Endothelial cell of umbilical vein (primary cell): Measurements from ENCODE around the gene ANKS1A. TPM values are rescaled to one million over a fixed set of nuclear protein-coding genes. Genes with fewer than 3 reads are reported as not detected.

ENCODE experiments used
- BruUV-seq: library from RNA; stranded (reverse); fragments of 400-500 nt; replicated peaks from 2 replicates; lab custom pipeline; 2021; lab: Mats Ljungman, UMichigan
- CTCF ChIA-PET: fragments of 300-600, 350-600 bp; sonication (Branson Sonifier 250); formaldehyde crosslinking; loops from one replicate; lab custom pipeline; 2021; ENCODE audit warnings: antibody characterized with exemption, inconsistent platforms; lab: Charles Lee
- POLR2A ChIA-PET: fragments of 300-600, 350-600 bp; sonication (Branson Sonifier 250); formaldehyde crosslinking; loops from one replicate; lab custom pipeline; 2021; ENCODE audit warnings: antibody characterized with exemption, inconsistent platforms; lab: Charles Lee
- DNase-seq: peaks from one replicate; pipeline ENCODE4 v3.0.0-alpha.2; 2011; ENCODE audit warnings: low read depth, low spot score
- FAIRE-seq: peaks from 2 replicates; lab custom pipeline; 2011; peaks lifted over from hg19 to GRCh38; lab: Jason Lieb, UNC
- H2AFZ ChIP-seq: 2 replicates; pipeline ENCODE4 v1.6.0; 2012; ENCODE audit warnings: low read depth, low read length, control low read depth, inconsistent platforms
- H3K27ac ChIP-seq: 2 replicates; pipeline ENCODE4 v1.5.1; 2011; ENCODE audit warnings: low read depth, mild to moderate bottlenecking, control low read depth, low read length, moderate library complexity; ENCODE audit not compliant: insufficient read depth
- H3K27me3 ChIP-seq, 2 experiments: 2 replicates each; pipeline versions ENCODE4 v1.6.0 to v1.6.1; 2011; ENCODE audit warnings: low read length in 2 of 2, mixed read lengths in 1 of 2; ENCODE audit not compliant: control insufficient read depth in 2 of 2, insufficient read depth in 2 of 2
- H3K36me3 ChIP-seq, 2 experiments: 2 replicates in 1 of 2; 3 replicates in 1 of 2; pipeline ENCODE4 v1.5.1; 2011; ENCODE audit warnings: low read length in 2 of 2, mild to moderate bottlenecking in 1 of 2, moderate library complexity in 1 of 2; ENCODE audit not compliant: control insufficient read depth in 2 of 2, insufficient read depth in 2 of 2; ENCODE audit errors: extremely low read depth in 1 of 2
- H3K4me1 ChIP-seq: 3 replicates; pipeline ENCODE4 v1.5.1; 2011; ENCODE audit warnings: mild to moderate bottlenecking, low read length; ENCODE audit not compliant: control insufficient read depth, insufficient read depth; ENCODE audit errors: extremely low read depth
- H3K4me2 ChIP-seq: 2 replicates; pipeline ENCODE4 v1.6.1; 2011; ENCODE audit warnings: low read length, control low read depth, mixed read lengths; ENCODE audit not compliant: insufficient read depth
- H3K4me3 ChIP-seq, 3 experiments: fragments of 200-600 bp in 1 of 3; sonication (generic), shearing (Covaris generic) in 1 of 3; replicated peaks in 1 of 3; 2 replicates each; pipeline ENCODE4 v1.5.1; 2011 to 2016; ENCODE audit warnings: control low read depth in 3 of 3, low read length in 3 of 3, mild to moderate bottlenecking in 2 of 3, inconsistent platforms in 1 of 3, low read depth in 1 of 3, moderate library complexity in 1 of 3; ENCODE audit not compliant: insufficient read depth in 1 of 3
- H3K79me2 ChIP-seq: 2 replicates; pipeline ENCODE4 v1.6.0; 2012; ENCODE audit warnings: low read length, inconsistent platforms; ENCODE audit not compliant: control insufficient read depth, insufficient read depth
- H3K9ac ChIP-seq: replicated peaks from 2 replicates; pipeline ENCODE3; 2011; ENCODE audit warnings: low read length, control low read depth; ENCODE audit not compliant: insufficient read depth; ENCODE audit errors: extremely low read depth
- H3K9me1 ChIP-seq: replicated peaks from 3 replicates; pipeline ENCODE4 v1.6.0; 2011; ENCODE audit warnings: mild to moderate bottlenecking, low read length; ENCODE audit not compliant: control insufficient read depth, insufficient read depth; ENCODE audit errors: extremely low read depth
- H3K9me3 ChIP-seq: replicated peaks from 2 replicates; pipeline ENCODE4 v1.5.1; 2012; ENCODE audit warnings: low read length, inconsistent platforms; ENCODE audit not compliant: control insufficient read depth, insufficient read depth
- H4K20me1 ChIP-seq: replicated peaks from 2 replicates; pipeline ENCODE3; 2011; ENCODE audit warnings: mild to moderate bottlenecking, low read length; ENCODE audit not compliant: control insufficient read depth, insufficient read depth; ENCODE audit errors: extremely low read depth
- EZH2 ChIP-seq: IDR thresholded peaks from 2 replicates; pipeline ENCODE4 v1.6.1; 2012; ENCODE audit warnings: borderline replicate concordance, low read depth, mild to moderate bottlenecking, moderate library complexity, low read length, inconsistent platforms; ENCODE audit not compliant: severe bottlenecking
- FOS ChIP-seq: IDR thresholded peaks from 2 replicates; pipeline ENCODE4 v1.6.1; 2011; ENCODE audit warnings: mild to moderate bottlenecking, low read length, moderate library complexity, borderline replicate concordance; ENCODE audit not compliant: insufficient read depth
- GATA2 ChIP-seq: IDR thresholded peaks from 2 replicates; pipeline ENCODE4 v1.7.0; 2011; ENCODE audit warnings: low read depth, mild to moderate bottlenecking, moderate library complexity, mixed read lengths, low read length; ENCODE audit not compliant: insufficient read length, insufficient read depth
- JUN ChIP-seq: IDR thresholded peaks from 2 replicates; pipeline ENCODE4 v1.6.1; 2011; ENCODE audit warnings: borderline replicate concordance, low read depth; ENCODE audit not compliant: insufficient read length, insufficient read depth
- MYC ChIP-seq: IDR thresholded peaks from one replicate; pipeline ENCODE4 v1.6.1; 2011; ENCODE audit warnings: mild to moderate bottlenecking, low read depth, low read length
- POLR2A ChIP-seq: IDR thresholded peaks from 2 replicates; pipeline ENCODE4 v1.6.1; 2012; ENCODE audit warnings: low read depth, mild to moderate bottlenecking, control low read depth, low read length
- POLR2AphosphoS5 ChIP-seq: IDR thresholded peaks from 2 replicates; pipeline ENCODE4 v1.6.1; 2012; ENCODE audit warnings: low read depth, mild to moderate bottlenecking, control low read depth, low read length, moderate library complexity; ENCODE audit not compliant: insufficient read depth
- dilution Hi-C: fragments of 300-500 bp; cut with MboI; formaldehyde crosslinking; loops from one replicate; pipeline ENCODE4 v1.15.0; 2019; ENCODE audit warnings: low sequenced_read_pairs; ENCODE audit not compliant: extremely low pct_ligation_motif_present
- intact Hi-C: fragments of 100-400 bp; cut with micrococcal nuclease; formaldehyde crosslinking; loops from one replicate; pipeline ENCODE4 v1.10.0; 2022
- polyA plus RNA-seq, 4 experiments: library from polyadenylated mRNA; depleted of rRNA in 3 of 4; stranded (reverse) in 3 of 4; unstranded in 1 of 4; fragments of >200 nt; gene quantifications; 2 replicates each; pipeline versions ENCODE4 v1.2.1 to v1.2.3, GENCODE V29; 2011 to 2012; ENCODE audit warnings: missing spikeins in 1 of 4
- total RNA-seq: library from RNA; stranded (reverse); gene quantifications from 2 replicates; pipeline ENCODE4 v1.2.3, GENCODE V29; 2021
- TF ChIP-seq, protein P1 (sequence below), 2 donors: IDR thresholded peaks; 1 replicate in 1 of 2; 2 replicates in 1 of 2; pipeline ENCODE4 v1.5.1; 2011; ENCODE audit warnings: low read length in 2 of 2, mild to moderate bottlenecking in 2 of 2, moderate library complexity in 2 of 2, control low read depth in 1 of 2, inconsistent platforms in 1 of 2, low read depth in 1 of 2; ENCODE audit not compliant: insufficient read depth in 1 of 2; ENCODE audit errors: extremely low read depth in 1 of 2
- TF ChIP-seq, protein P2 (sequence below): IDR thresholded peaks from 2 replicates; pipeline ENCODE4 v1.6.1; 2011; ENCODE audit not compliant: insufficient read depth, insufficient read length

The ANKS1A gene
- total and polyA plus RNA-seq, 2 donors (not counting 3 experiments of a cell fraction or from before 2014, with no cell fraction given), result 8.9 to 26.1 TPM

GRCh38 chr6:35128496-35128895 lies 239.4 kb downstream of the ANKS1A start:
- dilution Hi-C loops, result no loop called here
- no peak overlapping the region for H3K27ac ChIP-seq
- H3K9me3 ChIP-seq, result no peaks in the 10 kb centered on the region
- H3K4me2 ChIP-seq, result no peak overlapping the region
- CTCF ChIA-PET, result interaction anchor here (0.7 to 4.1 kb wide), 10 partner anchors 11 to 142 kb away, joined by 3 to 28 read pairs (median 6); no protein-coding TSS in a partner anchor
- DNase-seq (no peak), FAIRE-seq (no peak)
- H2AFZ ChIP-seq, result no peak overlapping the region
- TF ChIP-seq FOS (no peak), EZH2 (no peak), MYC (no peak), GATA2 (no peak), POLR2A (no peak), JUN (no peak), POLR2AphosphoS5 (no peak)
- TF ChIP-seq, protein P1, sequence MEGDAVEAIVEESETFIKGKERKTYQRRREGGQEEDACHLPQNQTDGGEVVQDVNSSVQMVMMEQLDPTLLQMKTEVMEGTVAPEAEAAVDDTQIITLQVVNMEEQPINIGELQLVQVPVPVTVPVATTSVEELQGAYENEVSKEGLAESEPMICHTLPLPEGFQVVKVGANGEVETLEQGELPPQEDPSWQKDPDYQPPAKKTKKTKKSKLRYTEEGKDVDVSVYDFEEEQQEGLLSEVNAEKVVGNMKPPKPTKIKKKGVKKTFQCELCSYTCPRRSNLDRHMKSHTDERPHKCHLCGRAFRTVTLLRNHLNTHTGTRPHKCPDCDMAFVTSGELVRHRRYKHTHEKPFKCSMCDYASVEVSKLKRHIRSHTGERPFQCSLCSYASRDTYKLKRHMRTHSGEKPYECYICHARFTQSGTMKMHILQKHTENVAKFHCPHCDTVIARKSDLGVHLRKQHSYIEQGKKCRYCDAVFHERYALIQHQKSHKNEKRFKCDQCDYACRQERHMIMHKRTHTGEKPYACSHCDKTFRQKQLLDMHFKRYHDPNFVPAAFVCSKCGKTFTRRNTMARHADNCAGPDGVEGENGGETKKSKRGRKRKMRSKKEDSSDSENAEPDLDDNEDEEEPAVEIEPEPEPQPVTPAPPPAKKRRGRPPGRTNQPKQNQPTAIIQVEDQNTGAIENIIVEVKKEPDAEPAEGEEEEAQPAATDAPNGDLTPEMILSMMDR (IDR thresholded peaks at IDR 0.05; ENCODE audit: extremely low read depth in 1 of 2, insufficient read depth in 1 of 2, low read depth in 1 of 2, low read length in 2 of 2), result no peak
- TF ChIP-seq, protein P2, sequence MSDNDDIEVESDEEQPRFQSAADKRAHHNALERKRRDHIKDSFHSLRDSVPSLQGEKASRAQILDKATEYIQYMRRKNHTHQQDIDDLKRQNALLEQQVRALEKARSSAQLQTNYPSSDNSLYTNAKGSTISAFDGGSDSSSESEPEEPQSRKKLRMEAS, result no peak
- no peaks in the 10 kb centered on the region for H3K36me3 ChIP-seq
- H4K20me1 ChIP-seq, result no peaks in the 10 kb centered on the region
- BruUV-seq, result no TSS peak
- no peak overlapping the region for H3K9ac ChIP-seq
- intact Hi-C loops, result no loop called here
- H3K9me1 ChIP-seq, result no peaks in the 10 kb centered on the region
- no peaks in the 10 kb centered on the region for H3K79me2 ChIP-seq
- H3K27me3 ChIP-seq, result peaks cover 10 to 13% of the 10 kb centered on the region in 2 experiments
- H3K4me3 ChIP-seq, result no peak overlapping the region
- H3K4me1 ChIP-seq, result no peaks in the 10 kb centered on the region
- POLR2A ChIA-PET, result no interaction called here
